ENCODE data around the gene EFCAB7. TPM values are rescaled to one million over a fixed set of nuclear protein-coding genes. Genes with fewer than 3 reads are reported as not detected.

Gene EFCAB7
- total and polyA plus RNA-seq, 5 donors from 2014 or later: 2.9 to 13.1 (median 4.6) TPM

- H3K27ac ChIP-seq (ENCODE audit: insufficient read depth, low read length, poor library complexity, severe bottlenecking): no peak overlapping the region
- no peaks in the 10 kb centered on the region for H3K36me3 ChIP-seq (ENCODE audit: control insufficient read depth, insufficient read depth, low read length)
- DNase-seq (no peak), ATAC-seq (ENCODE audit: low read depth in 2 of 2) (no peak)
- no peaks in the 10 kb centered on the region for H3K27me3 ChIP-seq (ENCODE audit: control insufficient read depth, insufficient read depth, low read length)
- no peak overlapping the region for H3K4me3 ChIP-seq (ENCODE audit: low read depth, low read length)
- no peaks in the 10 kb centered on the region for H3K9me3 ChIP-seq (ENCODE audit: control insufficient read depth in 2 of 2, low read length in 2 of 2)
- no peak overlapping the region for H3K4me3 Mint-ChIP-seq
- H3K27ac Mint-ChIP-seq: peak overlapping the region in 1 of 3 donors; percentile 22
- H3K9me3 Mint-ChIP-seq: no peaks in the 10 kb centered on the region
- H3K4me1 ChIP-seq (ENCODE audit: control insufficient read depth, insufficient read depth, low read length, poor library complexity, severe bottlenecking): no peaks in the 10 kb centered on the region
- peaks cover under 1 to 12% (median 5%) of the 10 kb centered on the region in 4 donors for H3K4me1 Mint-ChIP-seq
- H3K36me3 Mint-ChIP-seq: peaks cover 14% of the 10 kb centered on the region
- H3K27me3 Mint-ChIP-seq: no peaks in the 10 kb centered on the region
Measured at GRCh38 chr1:63621075-63621474, 97.8 kb downstream of the EFCAB7 start.

GRCh38 chr1:63621698-63622097 is 98.4 kb downstream of the EFCAB7 start:
- Histone ChIP-seq H3K4me3 (ENCODE audit: low read depth, low read length) (no peak overlapping the region), H3K27me3 (ENCODE audit: control insufficient read depth, insufficient read depth, low read length) (no peaks in the 10 kb centered on the region), H3K36me3 (ENCODE audit: control insufficient read depth, insufficient read depth, low read length) (no peaks in the 10 kb centered on the region), H3K9me3 (ENCODE audit: control insufficient read depth in 2 of 2, low read length in 2 of 2) (no peaks in the 10 kb centered on the region), H3K27ac (ENCODE audit: insufficient read depth, low read length, poor library complexity, severe bottlenecking) (no peak overlapping the region), H3K4me1 (ENCODE audit: control insufficient read depth, insufficient read depth, low read length, poor library complexity, severe bottlenecking) (no peaks in the 10 kb centered on the region)
- Mint-ChIP-seq H3K27ac (no peak overlapping the region), H3K36me3 (peaks cover 14% of the 10 kb centered on the region), H3K4me1 (peaks cover 5 to 11% (median 6%) of the 10 kb centered on the region in 4 donors), H3K4me3 (no peak overlapping the region), H3K9me3 (no peaks in the 10 kb centered on the region), H3K27me3 (no peaks in the 10 kb centered on the region)
- no peak for DNase-seq
- no peak for ATAC-seq (ENCODE audit: low read depth in 2 of 2)

Other genes with a start within 250 kb of the EFCAB7 start
- not detected for gene FOXD3, start 201.0 kb upstream of the EFCAB7 start, total RNA-seq
- not detected for gene FOXD3, start 201.0 kb upstream of the EFCAB7 start, polyA plus RNA-seq
- 20.0 TPM for gene ALG6, start 155.9 kb upstream of the EFCAB7 start, total RNA-seq
- 10 to 100 TPM; 21.1 to 26.7 (median 21.9) TPM for gene ALG6, start 155.9 kb upstream of the EFCAB7 start, polyA plus RNA-seq
- gene ITGB3BP, start 300 bp upstream of the EFCAB7 start, total RNA-seq: 11.3 TPM
- gene ITGB3BP, start 300 bp upstream of the EFCAB7 start, polyA plus RNA-seq: 10 to 100 TPM; 19.1 to 29.9 (median 24.3) TPM
- 12.6 TPM for gene PGM1, start 69.9 kb downstream of the EFCAB7 start, total RNA-seq
- 10 to 100 TPM; 24.2 to 35.4 (median 26.9) TPM for gene PGM1, start 69.9 kb downstream of the EFCAB7 start, polyA plus RNA-seq